SK-MEL-5 (cell line): ENCODE results near the gene ZNF302. TPM values are rescaled to one million over a fixed set of nuclear protein-coding genes. Genes with fewer than 3 reads are reported as not detected.
"Not testable (repeated sequence)": the region's sequence is repeated elsewhere in the genome, so short reads cannot be mapped to it uniquely, and the experiment has no call there.

Experiments
- DNase-seq: peaks from one replicate; pipeline ENCODE4 v3.0.0-alpha.2; 2016; ENCODE audit warnings: low read depth, low spot score
- in situ Hi-C: cut with HindIII; loops from 2 replicates; pipeline ENCODE4 v1.10.0; 2016; ENCODE audit warnings: low sequenced_read_pairs, high pct_unique_total_duplicates, low pct_unique_long_range_greater_than_20kb
- polyA plus RNA-seq, 2 experiments: library from polyadenylated mRNA; depleted of rRNA; stranded (reverse); fragments of >200 nt; gene quantifications; 2 replicates each; pipeline ENCODE4 v1.2.3, GENCODE V29; 2015
- total RNA-seq: library from RNA; depleted of rRNA; stranded (reverse); fragments of >200 nt; shearing (Covaris generic); gene quantifications from 2 replicates; pipeline ENCODE4 v1.2.3, GENCODE V29; 2014; rRNA removed

ZNF302 gene
- total RNA-seq = 22.1 and 22.7 TPM in 2 replicates
- polyA plus RNA-seq (2015; cell fraction: cytosol; rRNA removed) = 8.6 and 11.2 TPM in 2 replicates
- 62.2 and 88.8 TPM in 2 replicates for polyA plus RNA-seq (2015; cell fraction: nucleus; rRNA removed)

DNA sequence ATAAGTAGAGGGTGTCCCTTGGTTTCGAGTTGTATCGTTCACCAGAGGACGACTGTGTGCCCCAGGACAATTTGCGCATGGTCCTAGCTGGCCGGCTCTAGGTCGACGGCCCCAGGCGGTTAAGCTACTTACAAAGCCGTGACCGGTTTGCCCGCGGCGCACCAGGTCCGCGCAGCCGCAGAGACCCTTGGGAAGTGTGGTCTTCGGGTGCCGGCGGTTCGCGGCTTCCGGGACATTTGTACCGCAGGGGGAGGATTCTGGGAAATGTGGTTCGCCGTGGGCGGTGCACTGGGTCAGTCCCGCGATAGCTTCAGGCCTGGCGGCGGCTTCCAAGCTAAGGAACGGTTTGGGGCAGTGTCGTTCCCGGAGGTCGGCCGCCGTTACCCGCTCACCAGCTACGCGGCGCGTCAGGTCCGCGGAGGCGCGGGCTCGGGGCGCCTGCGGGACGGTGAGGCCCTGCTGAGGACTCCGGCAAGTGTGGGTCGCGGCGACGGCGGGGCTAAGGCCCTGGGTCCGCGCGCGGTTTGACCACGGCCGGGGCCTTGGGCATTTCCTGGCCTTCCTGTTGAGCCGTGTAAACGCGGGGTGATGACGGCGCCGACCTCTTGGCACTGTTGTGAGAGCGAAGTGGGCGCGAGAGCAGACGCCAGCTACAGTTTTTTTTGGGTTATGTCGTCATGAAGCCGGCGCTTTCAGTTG, at the start of gene ZNF302:
Gene ZNF302 (plus strand): TSS at position 293 of the 699 bp plus-strand sequence. CDS start 1,127 bp downstream, outside the sequence.
- in situ Hi-C loops = no loop called here
- peak; percentile 93 for DNase-seq

DNA sequence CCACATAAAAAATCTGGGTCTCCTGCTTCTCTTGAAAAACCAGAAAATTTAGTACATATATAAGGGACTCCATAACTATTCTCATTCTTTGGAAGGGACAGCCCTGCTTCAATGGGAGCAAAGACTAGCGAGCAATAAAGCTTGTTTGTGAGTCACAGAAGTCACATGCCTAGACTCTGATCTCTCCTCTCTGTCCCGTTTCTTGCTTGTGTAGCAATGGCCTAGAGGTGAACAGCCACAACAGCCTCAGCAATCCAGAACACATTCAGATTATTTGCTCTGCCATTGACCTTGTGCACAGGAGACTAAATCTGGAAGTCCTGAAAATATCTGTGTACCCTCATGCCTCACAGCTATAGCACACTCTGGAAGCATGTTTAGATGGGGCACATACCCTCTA, 43.7 kb upstream of the ZNF302 start:
- DNase-seq = no peak
- in situ Hi-C loops = no loop called here

DNA sequence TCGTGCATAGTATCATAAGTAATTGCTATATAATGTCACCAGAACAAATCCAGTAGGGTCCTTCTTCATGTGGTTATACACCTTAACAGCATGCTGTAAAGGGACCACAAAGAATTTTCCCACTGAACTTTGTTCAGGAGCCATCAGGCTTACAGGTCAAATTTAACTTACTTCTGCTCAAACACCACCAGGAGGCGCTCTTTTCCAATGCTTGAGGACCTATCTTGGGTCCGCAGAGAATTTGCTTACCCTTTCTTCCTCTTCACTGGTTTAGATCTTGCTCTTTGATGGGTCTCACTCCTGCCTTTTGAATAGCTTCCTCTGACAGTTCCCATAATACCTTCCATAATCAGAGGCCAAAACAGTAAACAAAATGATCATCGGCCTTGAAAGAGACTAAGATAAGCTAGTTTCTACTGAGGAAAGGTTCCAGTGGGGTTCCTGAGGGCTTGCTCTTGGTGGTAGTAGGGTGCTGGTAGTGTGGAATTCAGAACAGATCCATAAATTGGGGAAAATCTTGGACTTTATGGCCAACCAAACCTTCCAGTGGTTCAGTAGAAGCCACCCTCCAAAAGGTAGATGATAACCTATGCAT, 37.9 kb upstream of the ZNF302 start:
- DNase-seq = peak; percentile 81
- in situ Hi-C loops = no loop called here

DNA sequence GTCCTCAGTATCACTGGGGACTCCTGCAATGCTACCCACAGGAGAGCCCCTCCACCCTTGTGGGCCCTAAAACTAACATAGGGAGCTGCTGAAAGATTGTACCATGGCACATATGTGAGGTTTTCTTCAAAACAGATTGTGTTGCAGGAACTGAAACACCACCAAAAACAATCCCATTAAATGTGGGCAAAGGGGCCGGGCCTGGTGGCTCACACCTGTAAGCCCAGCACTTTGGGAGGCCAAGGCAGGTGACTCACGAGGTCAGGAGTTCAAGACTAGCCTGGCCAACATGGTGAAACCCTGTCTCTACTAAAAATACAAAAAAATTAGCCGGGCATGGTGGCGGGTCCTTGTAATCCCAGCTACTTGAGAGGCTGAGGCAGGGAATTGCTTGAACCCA, 35.2 kb upstream of the ZNF302 start:
- DNase-seq = no peak
- in situ Hi-C loops = no loop called here

DNA sequence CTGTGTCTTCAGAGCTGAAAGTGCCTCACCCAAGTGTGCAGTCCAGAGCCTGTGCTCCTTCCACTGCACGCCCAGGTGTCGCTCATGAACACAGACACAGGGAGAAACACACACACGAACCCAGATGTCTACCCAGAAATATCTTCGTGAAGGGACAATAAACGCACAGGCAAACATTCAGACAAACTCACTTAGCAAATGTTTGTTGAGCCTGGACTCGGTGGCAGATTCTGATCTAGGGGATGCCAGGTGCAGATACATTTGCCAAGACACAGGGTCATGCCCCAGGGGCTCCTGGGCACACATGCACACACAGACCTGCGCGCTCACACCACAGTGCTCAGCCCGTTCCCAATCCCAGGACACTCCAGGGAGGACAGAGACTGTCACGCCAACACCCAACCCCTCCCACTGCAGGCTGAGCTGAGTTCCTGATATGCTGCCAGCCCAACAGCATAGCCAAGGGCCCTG, 32.5 kb upstream of the ZNF302 start:
- DNase-seq = no peak
- in situ Hi-C loops = no loop called here

DNA sequence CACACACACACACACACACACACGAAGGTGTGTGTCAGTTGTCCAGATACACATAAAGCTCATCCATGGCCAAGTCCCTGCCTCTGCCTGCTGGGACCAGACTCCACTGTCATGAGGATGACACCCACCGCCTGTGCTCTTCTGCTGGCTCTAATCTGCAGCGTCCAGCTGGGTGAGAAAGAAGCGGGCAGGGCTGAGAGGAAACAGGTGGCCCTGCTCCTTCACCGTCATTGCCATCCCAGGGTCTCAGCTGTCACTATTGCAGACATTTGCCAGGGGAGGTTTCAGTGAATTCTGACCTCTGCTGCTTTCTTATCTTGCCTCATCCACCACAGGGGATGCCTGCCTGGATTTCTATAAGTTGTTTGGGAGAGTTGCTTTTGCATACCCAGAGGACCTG, 31.9 kb upstream of the ZNF302 start:
- DNase-seq = no peak
- in situ Hi-C loops = no loop called here

DNA sequence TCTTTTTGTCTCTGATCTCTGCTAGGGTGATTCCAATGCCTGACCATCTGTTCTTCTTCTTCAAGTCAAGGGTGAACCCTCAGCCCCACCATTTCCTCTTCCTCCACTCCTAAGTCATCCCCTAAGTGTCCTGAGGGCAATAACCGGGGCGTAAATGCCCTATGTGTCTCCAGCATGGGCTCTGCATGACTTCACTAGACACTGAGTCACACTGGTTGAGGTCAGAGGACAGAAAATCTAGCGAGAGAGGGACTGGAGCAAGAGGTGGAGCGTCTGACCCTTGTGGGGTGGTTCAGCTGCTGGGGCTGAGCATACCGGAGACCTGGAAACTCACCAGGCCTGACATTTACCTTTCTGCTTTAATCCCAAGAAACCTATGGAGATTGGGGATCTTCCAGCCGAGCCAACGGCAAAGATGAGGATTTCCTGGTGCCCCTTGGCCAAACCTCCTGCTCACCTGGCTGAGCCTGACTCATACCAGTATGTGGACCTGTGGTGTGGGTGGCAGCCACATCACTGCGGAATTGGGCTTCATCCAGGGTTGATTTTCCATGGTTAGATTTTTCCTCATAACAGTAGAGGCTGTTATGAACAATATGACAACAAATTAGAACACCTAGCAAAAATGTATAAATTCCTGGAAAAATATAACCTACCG, 27.5 kb upstream of the ZNF302 start:
- DNase-seq = no peak
- in situ Hi-C loops = no loop called here

DNA sequence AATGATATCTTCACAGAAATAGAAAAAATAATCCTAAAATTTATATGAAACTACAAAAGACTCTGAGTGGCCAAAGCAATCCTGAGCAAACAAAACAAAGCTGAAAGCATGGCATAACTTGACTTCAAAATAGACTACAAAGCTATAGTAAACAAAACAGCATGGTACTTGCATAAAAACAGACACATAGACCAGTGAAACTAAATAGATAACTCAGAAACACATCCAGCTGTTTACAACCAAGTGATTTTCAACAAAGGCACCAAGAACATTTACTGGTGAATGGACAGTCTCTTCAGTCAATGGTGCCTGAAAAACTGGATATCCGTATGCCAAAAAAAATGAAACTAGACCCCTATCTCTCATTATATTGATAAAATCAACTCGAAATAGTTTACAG, 25.7 kb upstream of the ZNF302 start:
- no peak for DNase-seq
- in situ Hi-C loops = no loop called here

DNA sequence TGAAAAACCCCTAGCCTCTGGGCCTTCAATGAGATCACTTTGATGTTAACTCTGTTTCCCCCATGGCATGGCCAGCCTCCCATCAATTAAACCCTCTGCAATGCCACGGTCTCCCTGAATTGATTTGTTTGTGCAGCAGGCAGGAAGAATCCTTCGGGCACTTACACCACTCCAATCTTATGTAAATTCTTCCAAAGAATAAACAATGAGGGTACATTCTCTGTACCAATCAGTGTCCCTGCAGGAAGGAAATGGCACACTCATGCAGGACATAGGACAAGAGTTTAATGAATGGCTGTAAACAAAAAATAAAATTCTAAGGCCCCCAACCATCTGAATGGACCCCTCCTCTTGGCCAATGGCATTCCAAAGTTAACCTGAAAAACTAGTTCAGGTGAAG, 22.7 kb upstream of the ZNF302 start:
- DNase-seq = no peak
- in situ Hi-C loops = no loop called here

DNA sequence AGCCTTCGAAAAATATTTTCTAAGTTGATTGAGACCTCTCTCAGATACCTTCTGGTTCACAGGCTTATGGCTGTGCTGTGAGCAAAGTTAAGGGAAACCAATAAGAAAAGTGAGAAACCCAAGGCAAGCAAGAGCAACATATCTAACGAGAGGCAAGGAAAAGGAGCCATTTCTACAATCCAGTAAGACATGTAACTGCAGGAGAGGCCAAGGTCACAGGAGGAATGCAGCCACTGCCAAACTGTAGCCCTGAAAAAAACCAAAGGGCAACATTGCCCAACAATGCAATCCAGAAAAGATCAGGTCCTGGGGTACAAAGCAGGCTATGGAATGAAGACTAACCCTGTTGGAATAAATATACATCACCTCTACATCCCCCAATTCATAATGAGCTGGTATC, 21.8 kb upstream of the ZNF302 start:
- no peak for DNase-seq
- in situ Hi-C loops = no loop called here

DNA sequence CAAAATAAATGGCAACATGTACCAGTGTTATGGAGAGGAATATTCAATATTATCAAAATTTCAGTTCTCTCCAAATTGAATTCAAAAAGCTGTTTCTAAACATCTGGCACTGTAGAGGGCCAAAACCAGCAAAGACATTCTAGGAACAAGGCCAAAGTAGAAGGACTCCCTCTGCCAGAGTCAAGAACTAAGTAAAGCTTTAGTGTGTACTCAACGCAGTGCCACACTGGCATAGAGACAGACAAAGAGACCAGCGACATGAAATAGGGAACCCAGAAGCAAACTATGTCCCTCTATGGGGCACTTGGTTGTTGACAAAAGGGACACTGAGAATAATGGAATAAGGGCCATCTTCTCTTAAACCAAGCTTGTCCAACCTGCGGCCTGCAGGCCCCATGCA, 16.1 kb upstream of the ZNF302 start:
- in situ Hi-C loops = no loop called here

DNA sequence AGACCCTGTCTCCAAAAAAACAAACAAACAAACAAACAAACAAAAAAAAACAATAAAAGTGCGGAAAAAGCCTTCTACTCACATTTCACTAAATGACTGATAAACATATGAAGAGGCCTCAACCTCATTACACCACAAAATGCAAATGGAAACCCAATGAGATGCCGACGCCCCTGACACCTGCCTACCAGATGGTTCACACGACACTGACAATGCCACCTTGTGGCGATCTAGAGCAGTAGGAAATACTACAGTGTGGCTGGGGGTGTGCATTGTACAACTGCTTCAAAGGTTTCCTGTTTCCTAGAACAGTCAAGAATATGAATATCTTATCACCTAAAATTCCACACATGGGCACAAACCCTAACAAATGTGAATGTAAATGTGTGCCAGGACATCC, 14.6 kb upstream of the ZNF302 start:
- in situ Hi-C loops = no loop called here
- DNase-seq = peak; percentile 69

More for the DNA sequence above, 16.1 kb upstream of the ZNF302 start:
- DNase-seq = no peak

DNA sequence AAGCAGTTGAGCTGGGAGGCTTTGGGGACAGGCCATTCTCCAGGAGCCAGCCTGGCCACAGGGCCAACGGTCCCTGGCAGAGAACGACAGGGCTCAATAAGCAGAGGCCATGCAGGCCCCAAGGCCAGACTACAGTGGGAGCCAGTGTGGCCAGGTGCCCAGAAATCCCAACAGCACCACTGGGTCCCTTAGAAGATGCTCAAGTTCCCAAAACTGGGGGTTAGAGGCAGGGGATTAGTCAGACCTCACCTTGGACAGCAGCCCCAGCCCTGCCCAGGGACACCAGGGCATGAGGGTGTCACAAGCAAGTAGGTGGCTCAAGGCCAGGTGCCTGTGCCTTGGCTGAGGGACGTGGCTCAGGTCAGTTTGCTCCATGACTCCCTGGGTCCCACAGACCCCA, 13.3 kb upstream of the ZNF302 start:
- in situ Hi-C loops = no loop called here
- no peak for DNase-seq

DNA sequence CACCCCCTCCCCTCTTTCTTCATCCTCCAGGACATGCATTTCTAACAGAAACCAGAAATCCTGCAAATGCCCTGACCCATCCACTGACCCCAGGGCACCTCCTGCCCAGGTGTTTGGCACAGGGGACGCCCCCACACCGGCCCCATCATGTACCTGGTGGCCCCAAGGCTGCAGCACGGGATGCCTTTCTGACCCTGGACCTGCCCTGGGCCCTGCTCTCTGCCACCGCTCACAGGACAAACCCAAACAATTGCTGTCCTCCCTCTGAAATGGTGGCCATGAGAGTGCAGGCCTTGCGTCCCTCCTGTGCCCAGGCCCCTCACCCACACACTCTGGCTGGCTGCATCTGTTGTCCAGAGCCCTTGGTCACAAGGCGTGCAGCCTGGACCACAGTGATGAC, 12.6 kb upstream of the ZNF302 start:
- in situ Hi-C loops = no loop called here
- no peak for DNase-seq

DNA sequence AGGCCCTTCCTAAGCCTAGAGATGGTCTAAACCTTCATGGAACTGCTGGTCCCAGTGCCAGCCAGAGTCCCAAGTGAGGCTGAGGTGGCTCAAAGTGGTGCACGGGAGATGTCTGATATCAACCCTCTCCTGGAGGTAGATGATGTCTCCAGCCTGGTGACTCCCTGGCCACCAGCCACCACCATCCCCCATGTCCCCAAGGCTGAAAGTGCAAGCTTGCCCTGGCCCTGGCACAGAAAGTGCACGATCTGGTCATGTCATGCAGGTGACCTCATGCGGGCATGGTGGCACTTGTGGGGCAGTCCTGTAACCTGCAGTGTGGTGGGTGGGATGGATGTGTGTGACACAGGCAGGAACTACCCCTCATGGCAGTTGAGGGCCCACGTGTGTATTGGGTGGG, 12.2 kb upstream of the ZNF302 start:
- in situ Hi-C loops, DNase-seq: not testable (repeated sequence)

DNA sequence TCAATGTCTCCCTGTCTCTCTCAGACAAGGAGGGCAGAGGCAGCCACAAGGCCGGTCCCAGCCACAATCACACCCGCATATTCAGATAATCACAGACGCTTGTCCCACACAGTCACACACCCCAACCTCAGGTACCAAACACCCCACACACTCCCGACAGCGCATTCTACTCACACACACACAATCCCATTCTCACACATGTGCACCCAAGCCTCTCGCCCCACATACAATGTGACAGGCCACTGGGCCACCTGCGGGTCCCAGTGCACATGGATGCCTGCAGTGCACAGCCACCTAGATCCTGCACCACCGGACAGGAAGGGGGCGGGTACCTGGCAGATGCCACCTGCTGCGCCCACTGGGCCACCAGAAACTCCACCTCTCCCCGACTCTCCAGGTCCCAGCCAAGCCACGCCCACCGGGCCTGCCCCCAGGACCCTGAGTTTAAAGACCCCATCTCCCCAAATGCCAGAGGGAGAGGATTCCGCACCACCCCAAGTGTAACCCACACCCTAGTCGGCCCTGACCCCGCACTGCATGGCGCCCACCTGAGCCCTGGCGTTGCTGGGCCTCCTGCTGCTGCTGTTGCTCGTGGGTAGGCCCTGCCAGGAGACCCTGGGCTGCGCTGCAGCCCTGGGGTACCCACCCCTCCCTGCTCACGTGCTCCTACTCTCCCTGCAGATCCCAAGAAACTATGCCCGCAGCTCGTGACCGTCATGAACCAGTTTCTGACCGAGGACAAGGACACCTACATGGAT, 11.1 kb upstream of the ZNF302 start:
- DNase-seq = no peak
- in situ Hi-C loops = no loop called here

DNA sequence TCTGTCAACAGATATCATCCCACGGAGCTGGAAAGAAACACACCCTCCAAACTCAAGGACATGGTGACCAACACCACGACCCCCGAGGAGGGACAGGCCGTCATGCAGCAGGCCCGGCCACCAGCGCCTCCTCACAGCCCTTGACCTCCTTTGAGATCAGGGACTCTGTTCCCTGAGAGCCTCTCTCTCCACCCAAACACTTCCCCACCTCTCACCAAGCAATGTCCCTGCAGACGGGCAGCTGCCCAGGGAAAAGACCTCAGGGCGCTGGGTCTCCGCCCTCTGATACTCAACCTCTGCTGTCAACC, 10.6 kb upstream of the ZNF302 start:
- in situ Hi-C loops = no loop called here
- DNase-seq = no peak

DNA sequence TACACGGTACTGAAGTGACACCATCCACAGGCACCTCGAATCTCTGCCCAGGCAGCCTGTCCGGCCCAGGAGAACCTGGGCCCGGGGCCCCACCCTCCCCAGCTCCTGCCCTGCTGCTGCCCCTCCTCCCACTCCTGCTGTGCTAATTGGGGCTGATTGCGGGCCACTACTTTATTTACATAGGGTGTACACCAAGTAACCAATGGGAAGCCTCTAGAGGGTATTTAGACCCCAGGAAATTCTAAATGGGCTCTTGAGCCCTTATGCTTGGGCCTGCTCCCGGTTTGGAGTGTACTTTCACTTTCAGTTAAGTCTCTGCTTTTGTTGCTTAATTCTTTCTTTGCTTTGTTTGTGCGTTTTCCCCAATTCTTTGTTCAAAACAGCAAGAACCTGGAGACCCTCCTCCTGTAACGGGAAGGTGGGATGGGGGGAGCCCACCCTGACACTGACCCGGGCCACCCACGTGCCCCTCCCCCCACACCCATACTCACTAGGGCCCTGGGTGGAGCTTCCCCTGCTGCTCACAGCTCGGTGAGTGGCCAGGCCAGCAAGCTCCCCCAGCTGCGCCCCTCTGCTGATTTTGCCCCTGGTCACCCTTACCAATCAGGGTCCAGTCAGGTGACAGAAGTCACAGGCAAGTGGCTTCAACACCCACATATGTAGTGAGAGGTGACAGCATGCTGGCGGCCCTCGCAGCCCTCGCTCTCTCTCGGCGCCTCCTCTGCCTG, 10.0 kb upstream of the ZNF302 start:
- no peak for DNase-seq
- in situ Hi-C loops = no loop called here
